Mucosa of stomach (tissue), 1 donor: ENCODE measurements around the gene FXN.

Experiments used
- H3K27me3 ChIP-seq: one replicate; pipeline ENCODE4 v1.7.0; 2013; ENCODE audit warnings: mild to moderate bottlenecking, low read length; ENCODE audit not compliant: control insufficient read depth, insufficient read depth
- H3K36me3 ChIP-seq: one replicate; pipeline ENCODE4 v1.7.0; 2013; ENCODE audit warnings: low read length; ENCODE audit not compliant: control insufficient read depth, insufficient read depth
- H3K4me1 ChIP-seq: one replicate; pipeline ENCODE4 v1.7.0; 2013; ENCODE audit warnings: mild to moderate bottlenecking, low read length; ENCODE audit not compliant: control insufficient read depth, insufficient read depth
- H3K4me3 ChIP-seq: one replicate; pipeline ENCODE4 v1.7.0; 2013; ENCODE audit warnings: low read length
- H3K9ac ChIP-seq: one replicate; pipeline ENCODE4 v1.7.0; 2013; ENCODE audit warnings: mild to moderate bottlenecking, low read length, moderate library complexity
- H3K9me3 ChIP-seq: one replicate; pipeline ENCODE4 v1.7.0; 2013; ENCODE audit warnings: mild to moderate bottlenecking, low read length, moderate library complexity; ENCODE audit not compliant: control insufficient read depth
- donor health status: Pancreatic carcinoma.

FXN gene

GRCh38 chr9:69078069-69078468 lies 42.5 kb downstream of the FXN start:
- Histone ChIP-seq H3K27me3 (no peaks in the 10 kb centered on the region), H3K9ac (no peak overlapping the region), H3K36me3 (no peaks in the 10 kb centered on the region), H3K4me3 (no peak overlapping the region), H3K4me1 (no peaks in the 10 kb centered on the region), H3K9me3 (no peaks in the 10 kb centered on the region)

DNA sequence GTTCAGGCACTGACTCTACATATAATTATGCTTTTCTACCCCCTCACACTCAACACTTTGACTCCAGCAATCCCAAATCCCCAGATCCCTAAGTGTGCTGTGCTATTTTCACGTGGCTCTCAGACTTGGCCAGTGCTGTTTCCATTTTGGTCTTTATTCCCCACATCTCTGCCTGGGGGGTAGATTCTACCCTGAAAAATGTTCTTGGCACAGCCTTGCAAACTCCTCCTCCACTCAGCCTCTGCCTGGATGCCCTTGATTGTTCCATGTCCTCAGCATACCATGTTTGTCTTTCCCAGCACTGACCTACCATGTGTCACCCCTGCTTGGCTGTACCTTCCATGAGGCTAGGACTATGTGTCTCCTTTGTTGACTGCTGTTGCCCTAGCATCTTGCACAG lies 43.0 kb downstream of the FXN start:
- Histone ChIP-seq H3K9ac (no peak overlapping the region), H3K4me1 (no peaks in the 10 kb centered on the region), H3K36me3 (no peaks in the 10 kb centered on the region), H3K4me3 (no peak overlapping the region), H3K9me3 (no peaks in the 10 kb centered on the region), H3K27me3 (no peaks in the 10 kb centered on the region)

DNA sequence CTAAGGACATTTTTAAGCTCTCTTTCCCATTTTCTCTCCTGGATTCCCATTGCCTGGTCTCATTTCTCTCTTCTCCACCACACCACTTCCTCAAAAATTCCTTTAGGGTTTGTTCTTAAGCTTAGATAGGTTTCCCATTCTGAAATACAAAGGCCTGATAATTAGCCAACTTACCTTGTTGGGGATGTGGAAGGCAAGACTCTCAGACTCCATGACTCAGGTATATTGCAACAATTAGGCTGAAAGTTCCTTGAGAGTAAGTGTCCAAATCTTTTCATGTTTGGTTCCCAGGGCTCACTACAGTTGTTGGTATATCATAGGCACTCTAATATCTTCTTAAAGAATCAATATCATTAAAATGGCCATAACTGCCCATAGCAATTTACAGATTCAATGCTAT lies 43.6 kb downstream of the FXN start:
- no peaks in the 10 kb centered on the region for H3K9me3 ChIP-seq
- H3K36me3 ChIP-seq: no peaks in the 10 kb centered on the region
- H3K9ac ChIP-seq: no peak overlapping the region
- no peaks in the 10 kb centered on the region for H3K27me3 ChIP-seq
- H3K4me3 ChIP-seq: no peak overlapping the region
- no peaks in the 10 kb centered on the region for H3K4me1 ChIP-seq

DNA sequence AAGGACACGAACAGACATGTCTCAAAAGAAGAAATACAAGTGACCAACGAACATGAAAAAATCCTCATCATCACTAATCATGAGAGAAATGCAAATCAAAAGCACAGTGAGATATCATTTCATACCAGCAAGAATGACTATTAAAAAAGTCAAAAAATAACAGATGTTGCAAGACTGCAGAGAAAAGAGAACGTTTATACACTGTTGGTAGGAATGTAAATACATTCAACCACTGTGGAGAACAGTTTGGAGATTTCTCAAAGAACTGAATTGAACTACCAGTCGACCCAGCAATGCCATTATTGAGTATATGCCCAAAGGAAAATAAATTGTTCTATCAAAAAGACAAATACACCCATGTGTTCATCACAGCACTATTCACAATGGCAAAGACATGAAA lies 45.7 kb downstream of the FXN start:
- Histone ChIP-seq H3K27me3 (no peaks in the 10 kb centered on the region), H3K9ac (no peak overlapping the region), H3K36me3 (no peaks in the 10 kb centered on the region), H3K9me3 (no peaks in the 10 kb centered on the region), H3K4me3 (no peak overlapping the region), H3K4me1 (peaks cover 8% of the 10 kb centered on the region)

- Histone ChIP-seq H3K4me3 (no peak overlapping the region), H3K36me3 (no peaks in the 10 kb centered on the region), H3K9me3 (no peaks in the 10 kb centered on the region), H3K4me1 (peaks cover 18% of the 10 kb centered on the region), H3K27me3 (no peaks in the 10 kb centered on the region), H3K9ac (no peak overlapping the region)
Observed at GRCh38 chr9:69083321-69083720, 47.8 kb downstream of the FXN start.

DNA sequence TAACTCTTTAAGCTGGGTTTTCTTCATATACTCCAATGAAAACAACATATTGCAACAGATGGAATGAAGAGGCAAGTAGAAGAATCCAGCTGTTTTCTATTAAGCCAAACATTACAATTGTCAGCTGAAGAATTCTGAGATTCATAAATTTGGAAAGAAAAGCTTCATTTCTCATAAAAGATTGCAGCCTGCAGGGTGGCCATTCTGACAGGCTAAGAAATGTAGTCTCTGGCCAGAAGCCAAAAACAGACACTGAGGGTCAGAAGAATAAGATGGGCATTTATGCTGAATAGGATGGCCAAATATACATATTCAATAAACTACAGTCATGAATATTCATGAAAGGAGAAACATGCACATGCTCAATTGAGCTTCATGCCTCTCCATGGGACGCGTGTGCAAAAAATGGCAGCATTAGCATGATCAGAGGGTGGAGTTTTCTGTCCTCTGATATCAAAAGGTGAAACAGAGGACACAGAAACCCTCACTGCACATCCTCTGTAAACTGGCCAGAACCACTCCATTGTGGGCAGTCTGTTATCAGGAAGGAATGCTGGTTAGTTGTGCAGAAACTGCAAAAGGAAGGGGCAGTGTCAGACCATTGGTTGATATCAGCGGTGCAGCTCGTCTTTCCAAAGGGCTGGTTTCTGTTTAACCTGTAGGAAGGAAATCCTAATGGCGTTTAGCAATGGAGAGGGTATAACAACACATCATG lies 50.2 kb downstream of the FXN start:
- Histone ChIP-seq H3K36me3 (no peaks in the 10 kb centered on the region), H3K27me3 (no peaks in the 10 kb centered on the region), H3K9me3 (no peaks in the 10 kb centered on the region), H3K9ac (no peak overlapping the region), H3K4me1 (peaks cover 32% of the 10 kb centered on the region), H3K4me3 (no peak overlapping the region)

GRCh38 chr9:69086312-69086711 lies 50.8 kb downstream of the FXN start:
- H3K9ac ChIP-seq: no peak overlapping the region
- H3K4me3 ChIP-seq: no peak overlapping the region

GRCh38 chr9:69086769-69087168 lies 51.2 kb downstream of the FXN start:
- Histone ChIP-seq H3K9ac (no peak overlapping the region), H3K36me3 (no peaks in the 10 kb centered on the region), H3K9me3 (no peaks in the 10 kb centered on the region)

More at GRCh38 chr9:69086312-69086711, 50.8 kb downstream of the FXN start:
- H3K36me3 ChIP-seq: no peaks in the 10 kb centered on the region
- H3K4me1 ChIP-seq: peaks cover 32% of the 10 kb centered on the region
- no peaks in the 10 kb centered on the region for H3K27me3 ChIP-seq
- H3K9me3 ChIP-seq: no peaks in the 10 kb centered on the region

DNA sequence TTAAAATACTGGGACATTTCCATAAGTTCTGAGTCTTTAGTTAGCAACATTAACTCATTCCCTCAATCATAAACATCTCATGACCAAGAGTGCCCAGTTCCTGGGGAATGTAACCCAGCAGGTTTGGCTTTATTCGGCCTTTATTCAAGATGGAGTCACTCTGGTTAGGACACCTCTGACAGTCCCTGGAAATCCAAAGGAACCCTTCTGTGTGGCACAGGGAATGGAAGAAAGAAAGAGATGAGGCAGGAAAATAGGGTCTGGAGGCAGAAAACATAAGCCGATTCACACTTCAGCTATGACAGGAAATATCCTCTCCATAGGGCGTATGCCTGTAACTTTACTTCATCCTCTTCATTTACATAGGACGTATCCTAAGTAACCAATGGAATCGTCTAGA lies 53.5 kb downstream of the FXN start:
- H3K27me3 ChIP-seq: no peaks in the 10 kb centered on the region
- H3K4me1 ChIP-seq: peaks cover 43% of the 10 kb centered on the region
- no peak overlapping the region for H3K9ac ChIP-seq
- no peak overlapping the region for H3K4me3 ChIP-seq
- no peaks in the 10 kb centered on the region for H3K36me3 ChIP-seq
- no peaks in the 10 kb centered on the region for H3K9me3 ChIP-seq

More at GRCh38 chr9:69086769-69087168, 51.2 kb downstream of the FXN start:
- Histone ChIP-seq H3K27me3 (no peaks in the 10 kb centered on the region), H3K4me3 (no peak overlapping the region), H3K4me1 (peaks cover 32% of the 10 kb centered on the region)

DNA sequence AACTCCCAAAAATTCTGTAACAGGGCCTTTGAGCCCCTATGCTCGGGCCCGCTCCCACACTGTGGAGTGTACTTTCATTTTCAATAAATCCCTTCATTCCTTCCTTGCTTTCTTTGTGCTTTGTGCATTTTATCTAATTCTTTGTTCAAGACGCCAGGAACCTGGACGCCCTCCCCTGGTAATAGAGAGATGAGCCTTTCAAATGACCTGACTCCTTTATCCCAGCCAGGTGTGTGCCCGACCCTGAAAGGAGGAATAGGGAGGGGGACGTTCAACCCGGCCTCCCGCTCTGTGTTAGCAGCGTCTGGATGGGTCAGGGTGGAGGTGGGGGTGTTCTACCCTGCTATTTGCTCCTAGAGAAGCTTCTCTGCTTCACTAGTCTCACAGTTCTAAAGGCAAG lies 53.9 kb downstream of the FXN start:
- no peaks in the 10 kb centered on the region for H3K9me3 ChIP-seq
- peaks cover 46% of the 10 kb centered on the region for H3K4me1 ChIP-seq
- no peaks in the 10 kb centered on the region for H3K36me3 ChIP-seq
- H3K9ac ChIP-seq: no peak overlapping the region
- no peaks in the 10 kb centered on the region for H3K27me3 ChIP-seq
- H3K4me3 ChIP-seq: no peak overlapping the region

DNA sequence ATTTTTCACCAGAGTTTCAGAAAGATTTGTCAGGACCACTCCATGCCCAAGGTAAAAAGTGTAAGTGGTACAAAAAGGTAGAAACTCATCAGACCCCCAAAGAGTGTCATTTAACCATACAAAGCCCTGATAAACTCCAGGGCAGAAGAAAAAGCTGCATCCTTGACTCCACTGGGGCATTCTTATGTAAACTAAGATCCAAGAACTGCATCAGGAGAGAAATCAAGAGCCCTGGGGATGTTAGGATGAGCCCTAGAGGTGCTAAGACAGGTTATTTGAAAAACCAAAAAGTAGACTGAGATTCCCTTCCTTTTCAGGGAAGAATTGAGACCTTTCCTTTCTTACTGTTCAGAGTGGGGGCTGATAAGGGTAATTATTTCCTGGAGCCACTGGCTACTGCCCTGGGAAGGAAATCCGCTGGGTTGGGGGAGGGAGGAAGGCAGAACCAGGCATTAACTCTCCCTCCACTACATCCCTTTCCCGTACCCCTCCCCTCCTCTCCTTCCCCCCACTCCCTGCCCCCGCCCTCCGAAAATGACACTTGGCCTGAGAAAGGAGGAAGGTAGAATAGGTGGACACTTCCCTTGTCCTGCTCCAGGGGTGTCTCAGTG lies 54.7 kb downstream of the FXN start:
- Histone ChIP-seq H3K4me3 (no peak overlapping the region), H3K9me3 (no peaks in the 10 kb centered on the region), H3K9ac (no peak overlapping the region), H3K27me3 (no peaks in the 10 kb centered on the region), H3K4me1 (peaks cover 46% of the 10 kb centered on the region), H3K36me3 (no peaks in the 10 kb centered on the region)

DNA sequence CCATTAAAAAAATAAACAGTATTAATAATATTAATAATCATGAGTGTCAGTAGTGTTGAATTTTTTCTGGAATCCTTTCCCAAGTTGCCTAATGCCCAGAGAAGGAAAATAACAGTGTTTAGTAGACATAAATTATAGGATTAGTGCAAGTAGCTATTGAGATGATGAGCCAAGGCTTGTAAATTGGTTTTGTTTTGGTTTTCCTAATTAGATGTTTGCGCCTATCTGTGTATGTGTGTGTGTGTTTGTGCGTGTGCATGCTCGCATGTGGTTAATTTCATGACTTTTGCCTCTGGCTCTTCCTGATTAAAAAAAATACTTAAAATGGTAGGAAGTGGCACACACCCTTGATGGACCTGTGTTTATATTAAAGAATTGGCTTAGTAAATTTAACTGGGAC lies 55.4 kb downstream of the FXN start:
- H3K36me3 ChIP-seq: no peaks in the 10 kb centered on the region
- no peaks in the 10 kb centered on the region for H3K27me3 ChIP-seq
- no peaks in the 10 kb centered on the region for H3K9me3 ChIP-seq
- H3K4me3 ChIP-seq: no peak overlapping the region
- peaks cover 43% of the 10 kb centered on the region for H3K4me1 ChIP-seq
- no peak overlapping the region for H3K9ac ChIP-seq
